GM18519 (cell line): Measurements from ENCODE around the gene PGAP2.

Experiments
- ATAC-seq: cut with Tn5 transposase; IDR thresholded peaks from one replicate; pipeline ENCODE4 v1.9.1; 2021; ENCODE audit warnings: mild to moderate bottlenecking, moderate library complexity; ENCODE audit not compliant: unreplicated experiment, low FRiP score

PGAP2 gene

DNA sequence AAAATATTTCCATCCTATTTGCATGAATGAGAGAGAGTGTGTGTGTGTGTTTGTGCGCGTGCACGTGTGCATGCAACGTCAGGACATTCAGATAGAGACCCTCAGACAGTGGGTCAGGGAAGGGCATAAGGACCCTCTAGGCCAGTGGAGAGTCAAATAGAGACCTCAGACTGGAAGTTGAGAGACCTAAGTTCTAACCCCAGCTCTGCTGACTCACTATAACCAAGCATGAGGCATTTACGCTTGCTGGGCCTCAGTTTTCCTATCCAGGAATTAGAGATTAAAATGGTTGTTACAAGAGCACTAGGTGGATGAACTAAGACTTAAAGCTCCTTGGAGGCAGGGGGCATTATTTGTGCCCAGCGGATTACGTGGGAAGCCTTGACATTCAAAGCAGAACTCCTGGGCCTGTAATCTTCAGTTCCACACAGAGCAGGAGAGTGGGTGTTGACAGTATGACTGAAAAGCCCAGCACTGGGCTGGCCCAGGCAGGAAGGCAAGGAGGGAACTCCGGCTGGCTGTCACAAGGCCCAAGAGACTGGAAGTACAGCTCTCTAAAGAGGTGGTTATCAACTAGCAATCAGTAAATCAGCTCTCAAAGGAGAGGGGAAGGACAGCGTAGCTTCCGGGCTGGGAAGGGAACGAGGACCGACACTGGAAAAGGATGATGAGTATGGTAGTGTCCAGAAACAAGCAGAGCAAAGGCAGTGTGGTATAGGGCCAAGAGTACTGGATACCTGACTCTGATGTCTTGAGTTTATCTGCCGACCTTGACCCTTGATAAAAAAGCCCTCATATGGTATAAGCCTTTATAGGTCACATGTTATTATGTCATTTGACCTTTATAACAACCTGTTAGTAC, 23.2 kb downstream of the PGAP2 start:
- no peak for ATAC-seq

DNA sequence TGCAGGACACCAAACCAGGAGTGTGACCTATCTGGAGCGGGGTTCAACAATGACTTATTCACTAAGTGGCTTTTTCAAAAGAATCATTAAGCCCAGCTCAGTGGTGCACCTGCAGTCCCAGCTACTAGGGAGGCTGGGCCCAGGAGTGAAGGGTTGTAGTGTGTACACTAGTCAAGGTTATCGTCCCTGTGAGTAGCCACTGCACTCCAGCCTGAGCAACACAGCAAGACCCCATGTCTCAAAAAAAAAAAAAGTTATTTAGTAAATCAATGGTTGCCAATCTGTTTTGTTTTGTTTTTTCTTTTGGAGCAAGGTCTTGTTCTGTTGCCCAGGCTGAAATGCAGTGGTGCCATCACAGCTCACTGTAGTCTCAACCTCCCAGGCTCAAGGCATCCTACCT, 24.5 kb downstream of the PGAP2 start:
- no peak for ATAC-seq

- ATAC-seq: no peak
Observed at GRCh38 chr11:3833449-3833848, 25.1 kb downstream of the PGAP2 start.

GRCh38 chr11:3834349-3834663, 25.9 kb downstream of the PGAP2 start:
- ATAC-seq: no peak

DNA sequence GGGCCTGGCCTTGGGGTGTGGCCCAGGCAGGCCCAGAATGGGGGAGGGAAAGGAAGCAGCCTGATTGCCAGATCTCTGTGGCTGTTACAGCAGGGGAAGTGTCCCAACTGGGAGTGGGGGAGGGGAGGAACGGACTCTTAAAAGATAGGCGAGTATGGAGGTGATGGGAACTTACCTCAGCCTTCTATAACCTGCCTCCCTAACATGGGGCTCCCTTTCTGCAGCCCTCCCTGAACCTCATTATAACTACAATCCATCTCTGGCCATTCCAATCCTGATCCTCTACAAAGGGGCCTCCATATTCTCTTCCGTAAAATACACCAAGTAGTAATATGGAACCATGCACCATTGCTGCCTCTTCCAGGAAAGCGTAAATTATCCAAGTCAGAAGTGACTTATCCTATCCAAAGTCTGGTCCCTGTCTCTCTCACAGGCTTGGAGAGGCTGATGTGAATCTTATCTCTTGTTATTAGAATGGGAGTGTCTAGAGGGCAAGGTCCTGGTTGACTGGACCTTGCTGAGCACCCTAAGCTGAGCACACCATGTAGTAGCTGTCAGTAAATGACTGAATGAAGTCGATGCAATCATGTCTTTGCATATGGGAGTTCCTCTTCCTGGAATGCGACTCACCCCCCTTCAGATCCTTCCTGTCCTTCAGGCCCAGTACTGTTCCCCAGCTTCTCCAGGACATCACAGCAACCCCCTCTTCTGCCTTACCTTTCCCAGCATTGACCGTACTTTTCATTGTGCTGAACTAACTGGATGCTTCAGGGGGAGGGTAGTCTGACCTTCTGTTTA, 26.5 kb downstream of the PGAP2 start:
- ATAC-seq: no peak

DNA sequence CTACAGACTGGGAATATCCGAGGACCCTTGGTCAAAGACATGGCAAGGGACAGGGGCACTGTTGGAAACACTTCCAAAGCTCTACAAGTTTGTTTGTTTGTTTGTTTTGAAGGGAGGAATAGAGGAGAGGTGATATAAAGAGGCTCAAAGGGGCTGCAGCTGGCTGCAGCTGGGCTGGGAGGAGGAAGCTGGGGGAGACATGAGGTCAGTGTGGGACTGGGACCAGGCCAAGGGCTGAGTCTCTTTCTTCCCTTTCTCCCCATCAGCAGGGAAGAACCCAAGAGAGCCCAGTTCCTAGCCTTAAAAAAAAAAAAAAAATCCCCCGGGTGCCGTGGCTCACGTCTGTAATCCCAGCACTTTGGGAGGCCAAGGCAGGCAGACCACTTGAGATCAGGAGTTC, 27.4 kb downstream of the PGAP2 start:
- no peak for ATAC-seq

DNA sequence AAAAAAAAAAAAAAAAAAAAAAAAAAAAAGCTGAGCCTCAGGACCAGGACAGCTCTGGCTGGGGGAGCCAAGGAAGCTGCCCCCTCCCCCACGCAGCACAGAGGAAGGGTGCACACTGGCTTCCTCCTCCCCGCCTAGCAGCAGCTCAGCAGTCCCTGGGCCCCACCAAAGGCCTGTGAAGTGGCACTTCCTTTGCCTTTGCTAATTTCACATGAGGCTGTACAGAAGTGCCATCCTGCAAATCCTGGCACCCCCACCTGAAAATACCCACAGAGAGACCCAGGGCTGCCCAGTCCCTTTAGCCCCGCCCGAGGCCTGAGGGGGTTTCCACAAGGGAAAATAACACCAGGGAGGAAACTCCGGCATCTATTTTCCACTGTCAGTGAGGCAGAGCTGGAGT, 28.5 kb downstream of the PGAP2 start:
- no peak for ATAC-seq

DNA sequence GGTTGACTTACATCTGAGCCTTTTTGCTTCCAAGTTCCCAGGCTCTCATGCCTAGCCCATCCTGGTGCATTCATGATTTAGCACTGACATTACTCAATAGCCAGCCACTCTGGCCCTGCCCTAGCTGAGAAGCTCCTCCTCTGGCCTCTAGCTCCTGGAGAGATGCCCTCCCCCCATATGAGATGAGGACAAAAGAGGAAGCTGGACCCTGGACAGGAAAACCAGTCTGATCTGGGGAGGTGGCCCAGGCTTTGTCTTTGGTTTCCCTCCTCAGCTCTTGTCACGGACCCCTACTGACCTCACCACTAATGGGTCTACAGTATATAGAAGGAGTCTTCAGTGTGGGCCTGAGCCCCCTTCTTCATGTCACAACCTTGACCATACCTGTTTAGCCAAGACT, 29.4 kb downstream of the PGAP2 start:
- no peak for ATAC-seq

DNA sequence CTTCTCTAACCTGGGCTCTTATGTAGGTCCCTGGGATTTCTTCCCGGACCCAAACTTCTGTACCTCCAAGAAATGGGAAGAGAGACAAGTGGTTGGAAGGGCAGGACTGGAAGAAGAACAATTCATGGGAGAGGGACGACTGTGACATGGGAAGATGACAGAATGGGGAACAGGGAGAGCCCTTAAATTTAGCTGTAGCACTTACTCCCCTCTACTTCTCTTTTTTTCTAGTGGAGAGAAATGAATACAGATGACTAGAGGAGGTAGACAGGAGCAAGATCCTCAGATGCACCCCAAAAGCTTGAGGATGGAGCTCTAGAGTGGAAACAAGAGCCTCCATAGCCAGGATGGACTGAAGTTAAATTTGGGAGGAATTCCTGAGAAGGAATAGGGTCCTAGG, 30.1 kb downstream of the PGAP2 start:
- no peak for ATAC-seq

DNA sequence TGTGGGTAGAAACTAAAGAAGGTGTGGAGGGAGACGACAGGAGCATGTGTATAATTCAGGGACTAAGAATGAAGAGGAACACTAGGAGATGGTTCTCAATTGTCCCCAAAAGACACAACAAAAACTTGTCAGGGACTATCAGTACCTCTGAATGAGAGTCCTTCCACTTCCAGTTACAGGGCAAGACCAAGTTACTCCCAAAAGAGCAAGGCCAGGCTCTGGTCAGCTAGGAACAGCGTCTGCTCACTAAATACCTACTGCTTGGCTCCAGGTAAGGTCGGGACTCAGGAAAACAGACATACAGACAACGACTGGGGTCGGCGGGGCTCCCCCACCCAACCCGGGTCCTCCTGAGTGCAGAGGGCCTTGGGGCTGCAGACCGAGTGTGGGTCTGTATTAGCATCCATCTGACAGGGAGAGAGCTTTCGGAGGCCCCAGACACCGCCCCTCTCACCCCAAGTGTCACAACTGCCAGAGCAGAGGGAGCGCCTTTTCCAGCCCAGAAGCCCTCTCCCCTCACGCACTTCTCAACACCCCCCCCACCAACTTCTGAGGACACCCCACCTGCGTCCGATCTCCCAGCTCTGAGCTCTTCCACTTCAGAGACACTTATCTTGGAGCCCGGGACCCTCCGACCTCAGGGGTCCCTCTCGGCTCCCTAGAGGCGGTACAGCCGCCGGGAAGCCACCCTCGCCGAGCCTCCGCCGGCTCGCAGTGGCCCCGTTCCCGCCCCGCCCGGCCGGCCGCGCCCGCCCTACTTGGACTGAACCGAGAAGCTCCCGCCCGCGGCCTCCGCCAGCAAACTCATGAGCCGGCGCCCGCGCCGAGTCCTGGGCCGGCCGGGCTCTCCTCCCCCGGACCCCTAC, 31.9 kb downstream of the PGAP2 start:
- no peak for ATAC-seq

GRCh38 chr11:3840870-3841425, 32.6 kb downstream of the PGAP2 start, which contains the start of gene RHOG:
TSS of gene RHOG (minus strand) at chr11:3840959. CDS start at chr11:3828138, 12,821 bp downstream.
- ATAC-seq: no peak

GRCh38 chr11:3841426-3842350, 33.3 kb downstream of the PGAP2 start:
- ATAC-seq: peak; percentile 37

- ATAC-seq: no peak
Observed at GRCh38 chr11:3843326-3843725, 35.0 kb downstream of the PGAP2 start.

DNA sequence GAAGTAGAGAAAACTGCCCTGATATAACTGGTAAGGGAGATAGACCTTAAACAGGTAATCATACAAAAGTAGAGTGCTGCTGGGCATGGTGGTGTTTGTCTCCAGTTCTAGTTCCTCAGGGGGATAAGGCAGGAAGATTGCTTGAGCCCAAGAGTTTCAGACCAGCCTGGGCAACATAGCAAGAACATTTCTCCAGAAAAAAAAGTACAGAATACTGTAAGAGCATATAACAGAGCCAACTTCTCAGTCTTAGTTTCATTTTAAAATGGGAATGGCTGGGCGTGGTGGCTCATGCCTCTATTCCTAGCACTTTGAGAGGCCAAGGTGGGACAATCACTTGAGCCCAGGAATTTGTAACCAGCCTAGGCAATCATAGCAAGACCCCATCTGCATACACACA, 36.9 kb downstream of the PGAP2 start:
- ATAC-seq: no peak

- no peak for ATAC-seq
Observed at GRCh38 chr11:3845670-3846069, 37.3 kb downstream of the PGAP2 start.

GRCh38 chr11:3849297-3849874, 41.0 kb downstream of the PGAP2 start:
- no peak for ATAC-seq

- ATAC-seq: no peak
Observed at GRCh38 chr11:3853545-3853842, 45.1 kb downstream of the PGAP2 start.

GRCh38 chr11:3853899-3854659, 45.7 kb downstream of the PGAP2 start:
- ATAC-seq: peak; percentile 29

DNA sequence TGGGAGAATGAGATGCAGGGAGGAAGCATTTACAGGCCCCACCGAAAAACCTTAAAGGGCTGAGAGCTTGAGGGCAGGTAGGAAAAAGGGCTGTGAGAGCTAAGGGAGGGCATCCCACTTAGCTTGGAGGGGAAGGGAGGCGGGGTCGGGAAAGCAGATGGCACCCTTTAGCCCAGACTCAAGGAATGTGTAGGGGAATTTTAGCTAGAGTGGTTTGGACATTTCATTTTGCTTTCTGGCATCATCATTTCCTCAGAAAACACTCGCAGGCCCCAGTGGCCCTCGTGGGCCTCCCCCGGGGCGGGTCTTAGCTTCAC, 46.3 kb downstream of the PGAP2 start:
- ATAC-seq: no peak
